GM21619 (cell line): ENCODE data around the gene NCKAP5.
"Not testable (repeated sequence)": the region's sequence is repeated elsewhere in the genome, so short reads cannot be mapped to it uniquely, and the experiment has no call there.

Source experiments
- ATAC-seq: cut with Tn5 transposase; IDR thresholded peaks from one replicate; pipeline ENCODE4 v1.9.1; 2021; ENCODE audit not compliant: unreplicated experiment

NCKAP5 gene

DNA sequence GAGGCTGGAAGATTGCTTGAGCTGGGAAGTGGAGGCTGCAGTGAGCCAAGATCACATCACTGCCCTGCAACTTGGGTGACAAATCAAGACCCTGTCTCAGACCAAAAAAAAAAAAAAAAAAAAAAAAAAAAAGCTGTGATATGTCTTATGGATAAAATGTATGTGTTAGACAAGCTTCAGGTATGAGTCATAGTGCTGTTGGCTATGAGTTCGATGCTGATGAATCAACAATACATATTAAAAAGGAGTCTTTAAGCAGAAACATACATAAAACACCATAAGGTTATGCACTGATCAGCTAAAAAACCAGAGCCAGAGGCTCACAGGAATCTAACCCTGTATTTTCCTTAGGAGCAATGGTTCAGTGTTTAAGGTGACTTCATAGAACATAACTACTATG, 332.3 kb downstream of the NCKAP5 start:
- no peak for ATAC-seq

DNA sequence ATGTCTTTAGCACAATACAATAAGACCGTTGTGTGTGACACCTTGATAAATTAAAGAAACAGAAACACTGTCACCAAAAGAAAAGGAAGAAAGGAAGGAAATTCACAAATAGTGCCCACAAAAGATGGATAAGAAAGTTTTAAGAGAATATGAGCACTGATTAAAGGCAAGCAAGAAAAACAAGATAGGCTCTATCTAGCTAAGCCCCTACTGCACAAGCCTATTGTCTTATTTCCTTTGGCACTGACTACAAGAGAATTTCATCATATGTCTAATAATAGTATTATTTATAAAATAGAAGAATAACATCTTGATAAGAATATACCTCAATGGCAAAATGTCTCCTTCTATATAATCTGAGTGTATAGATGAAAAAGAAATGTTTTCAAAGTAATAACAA, 335.7 kb downstream of the NCKAP5 start:
- no peak for ATAC-seq

DNA sequence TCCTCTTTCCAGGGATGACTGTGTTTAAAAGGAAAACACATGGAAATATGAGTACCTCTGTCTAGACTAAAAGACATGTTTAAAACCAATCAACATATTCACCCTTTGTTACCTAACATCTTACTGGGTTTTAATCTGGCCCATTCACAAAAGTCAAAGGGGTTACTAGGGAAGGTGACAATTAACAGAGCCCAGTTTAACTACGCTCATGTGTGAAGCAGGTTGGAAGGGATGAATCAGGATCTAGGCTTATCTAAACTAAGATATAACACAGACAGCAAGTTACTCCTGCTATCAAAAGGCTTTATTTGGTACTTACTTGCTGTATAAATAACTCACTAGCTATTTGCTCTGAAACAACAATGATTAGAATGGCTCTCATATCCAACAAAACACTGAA, 337.0 kb downstream of the NCKAP5 start:
- ATAC-seq, result no peak

GRCh38 chr2:133229974-133230373, 338.3 kb downstream of the NCKAP5 start:
- no peak for ATAC-seq

DNA sequence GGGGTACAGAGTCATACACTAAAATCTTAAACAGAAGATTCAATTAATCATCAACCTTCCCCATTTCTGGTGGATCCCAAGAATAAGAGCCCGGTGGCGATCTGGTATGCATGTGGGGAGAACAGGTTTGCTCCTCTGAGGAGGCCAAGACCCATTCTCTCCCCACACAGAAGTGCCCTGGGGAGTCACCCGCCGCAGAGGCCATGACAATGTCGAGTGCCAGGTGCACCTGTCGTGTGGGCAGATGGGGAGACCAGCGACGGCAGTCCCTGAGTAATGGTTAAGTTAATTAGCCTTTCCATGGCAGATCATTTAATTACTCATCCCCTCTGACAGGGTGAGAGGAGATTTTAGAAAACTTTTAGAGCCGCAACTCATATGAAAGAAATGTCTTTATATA, 345.0 kb downstream of the NCKAP5 start:
- ATAC-seq, result no peak

GRCh38 chr2:133221398-133221797, 346.9 kb downstream of the NCKAP5 start:
- no peak for ATAC-seq

DNA sequence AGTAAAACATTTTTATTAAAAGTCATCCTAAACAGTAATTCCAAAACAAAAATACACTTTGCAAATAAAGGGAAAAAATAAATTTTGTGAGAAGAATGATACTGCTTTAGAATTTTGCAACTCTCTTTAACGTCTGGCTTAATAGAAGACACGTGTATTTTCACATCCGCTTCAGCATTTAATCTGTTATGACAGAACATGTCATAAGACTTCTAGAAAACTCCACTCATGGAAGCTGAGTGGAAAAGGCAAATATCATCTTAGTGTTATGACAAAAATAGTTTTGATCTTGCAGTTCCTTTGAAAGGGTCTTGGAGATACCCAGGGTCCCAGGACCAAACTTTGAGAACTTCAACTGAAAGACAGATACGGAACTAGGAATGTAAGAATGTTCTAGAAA, 350.1 kb downstream of the NCKAP5 start:
- no peak for ATAC-seq

- ATAC-seq, result no peak
Measured at GRCh38 chr2:133215477-133215876, 352.8 kb downstream of the NCKAP5 start.

- ATAC-seq, result no peak
Measured at GRCh38 chr2:133213651-133214050, 354.6 kb downstream of the NCKAP5 start.

- no peak for ATAC-seq
Measured at GRCh38 chr2:133209325-133209724, 358.9 kb downstream of the NCKAP5 start.

DNA sequence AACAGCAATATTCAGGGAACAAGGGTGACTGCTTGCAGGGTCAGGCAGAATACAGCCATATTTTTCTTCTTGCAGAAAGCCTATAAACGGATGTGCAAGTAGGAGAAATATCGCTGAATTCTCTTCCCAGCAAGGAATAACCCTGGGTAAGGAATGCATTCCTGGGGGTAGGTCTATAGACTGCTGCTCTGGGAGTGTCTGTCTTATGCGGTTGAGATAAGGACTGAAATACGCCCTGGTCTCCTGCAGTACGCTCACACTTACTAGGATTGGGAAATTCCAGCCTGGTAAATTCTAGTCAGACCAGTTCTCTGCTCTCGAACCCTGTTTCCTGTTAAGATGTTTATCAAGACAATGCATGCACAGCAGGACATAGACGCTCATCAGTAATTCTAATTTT, 361.6 kb downstream of the NCKAP5 start:
- ATAC-seq, result not testable (repeated sequence)

DNA sequence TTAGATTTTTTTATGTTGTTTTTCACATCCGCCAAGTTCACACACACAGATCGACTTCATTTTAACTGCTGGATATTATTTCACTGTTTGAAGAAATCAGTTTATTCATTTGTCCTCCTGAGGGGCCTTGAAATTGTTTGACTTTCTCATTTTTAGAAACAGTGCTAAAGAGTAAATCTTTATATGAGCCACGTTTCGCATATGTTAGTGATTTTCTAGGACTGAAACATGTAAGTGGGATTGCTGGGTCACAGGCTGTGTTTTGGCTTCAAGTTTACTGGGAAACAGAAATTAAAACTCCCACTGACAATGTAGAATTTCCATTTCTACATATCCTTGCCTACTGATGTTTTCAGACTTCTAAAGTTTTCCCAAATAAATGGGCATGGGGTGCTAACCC, 363.8 kb downstream of the NCKAP5 start:
- no peak for ATAC-seq

- no peak for ATAC-seq
Measured at GRCh38 chr2:133200684-133201421, 367.4 kb downstream of the NCKAP5 start.

- ATAC-seq, result no peak
Measured at GRCh38 chr2:133198678-133199077, 369.6 kb downstream of the NCKAP5 start.

GRCh38 chr2:133197156-133197555, 371.1 kb downstream of the NCKAP5 start:
- no peak for ATAC-seq

GRCh38 chr2:133194777-133195335, 373.4 kb downstream of the NCKAP5 start:
- no peak for ATAC-seq

- no peak for ATAC-seq
Measured at GRCh38 chr2:133194362-133194655, 374.0 kb downstream of the NCKAP5 start.

DNA sequence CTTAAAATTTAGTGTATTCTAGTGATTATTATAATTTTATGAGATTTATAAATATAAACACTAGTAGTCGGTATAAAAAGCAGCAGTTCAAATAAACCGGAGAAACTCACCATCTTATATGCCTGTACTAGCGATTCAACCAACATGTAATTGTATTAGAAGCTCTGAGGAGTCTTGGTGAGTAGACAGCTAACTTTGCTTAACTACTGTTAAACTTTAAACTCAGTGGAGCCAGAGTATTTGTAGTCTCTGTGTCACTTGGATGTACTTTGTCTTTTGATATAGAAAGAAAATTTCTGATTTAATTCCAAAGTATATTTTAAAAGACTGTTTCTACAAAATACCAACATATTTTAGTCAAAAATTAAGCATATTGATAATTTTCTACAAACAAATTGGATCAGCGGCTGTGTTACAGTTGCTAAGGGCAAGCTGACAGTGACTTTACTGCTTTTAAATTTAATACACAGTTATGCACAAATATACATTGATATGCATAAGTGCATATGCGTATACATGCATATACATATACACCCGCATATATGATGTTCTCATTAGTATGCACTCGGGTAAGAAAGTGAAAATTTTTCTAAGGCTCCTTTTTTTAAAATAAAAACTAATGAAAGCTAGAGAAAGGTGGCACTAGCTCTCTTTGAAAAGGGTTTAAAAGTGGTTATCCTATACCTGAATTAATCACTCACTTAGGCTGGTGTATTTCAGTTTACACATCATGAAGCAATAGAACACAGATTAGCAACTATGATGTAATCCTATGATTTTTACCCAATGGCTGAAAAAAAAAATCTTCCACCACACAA, 374.5 kb downstream of the NCKAP5 start:
- no peak for ATAC-seq

DNA sequence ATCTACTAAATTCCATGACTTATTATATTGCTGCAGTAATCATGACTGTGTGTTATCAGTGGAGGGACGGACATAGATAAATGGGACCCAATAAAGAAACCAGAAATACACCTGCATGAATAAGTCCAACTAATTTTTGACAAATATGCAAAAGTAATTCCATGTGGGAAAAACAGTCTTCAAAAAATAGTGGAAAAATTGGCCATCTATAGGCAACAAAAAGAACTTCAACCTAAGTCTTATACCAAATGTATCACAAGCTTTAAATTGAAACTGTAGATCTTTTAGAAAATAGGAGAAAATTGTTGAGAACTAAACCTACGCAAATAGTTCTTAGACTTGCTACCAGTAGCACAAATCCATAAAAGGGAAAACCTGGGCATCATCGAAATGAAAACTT, 376.2 kb downstream of the NCKAP5 start:
- ATAC-seq, result no peak

DNA sequence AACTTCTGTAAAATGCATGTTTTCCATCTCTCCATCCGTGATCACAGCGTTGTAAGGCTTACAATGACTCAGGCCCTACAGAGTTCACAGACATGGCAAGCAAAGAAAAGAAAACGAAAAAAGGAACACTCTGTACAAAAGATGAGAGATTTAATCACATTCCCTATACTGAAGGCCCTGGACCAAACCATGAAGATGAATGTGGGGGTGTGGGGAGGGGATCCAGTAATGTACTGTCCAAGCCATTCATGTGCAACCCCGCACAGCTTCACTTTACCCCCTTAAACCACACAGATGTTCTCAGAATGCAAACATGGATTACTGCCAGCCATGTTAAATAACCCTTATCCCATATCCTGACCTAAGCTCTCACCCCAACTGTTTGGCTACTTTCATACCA, 391.1 kb downstream of the NCKAP5 start:
- no peak for ATAC-seq

DNA sequence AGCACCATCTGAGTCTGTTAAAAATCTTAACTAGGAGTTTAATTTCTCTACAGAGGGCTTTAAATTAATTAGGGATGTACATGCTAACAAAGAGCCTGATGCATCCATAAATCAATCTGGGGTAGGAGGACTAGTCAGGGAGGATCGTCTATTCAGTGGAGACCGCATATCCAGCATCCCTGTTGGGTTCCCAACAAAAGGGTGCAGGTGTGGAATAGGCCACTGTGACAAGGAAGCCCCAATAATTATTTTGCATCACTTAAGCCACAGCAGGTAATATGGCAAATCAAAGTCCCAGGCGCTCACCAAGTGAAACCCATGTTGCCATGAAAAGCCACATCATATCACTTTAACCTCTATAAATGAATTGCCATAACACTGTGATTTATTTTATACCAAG, 392.3 kb downstream of the NCKAP5 start:
- ATAC-seq, result no peak

GRCh38 chr2:133173224-133173623, 395.0 kb downstream of the NCKAP5 start:
- ATAC-seq, result no peak
